GM21529 (cell line): Measurements from ENCODE around the gene LRP1B.

Experiments
- ATAC-seq: cut with Tn5 transposase; IDR thresholded peaks from one replicate; pipeline ENCODE4 v1.9.1; 2021; ENCODE audit not compliant: unreplicated experiment

Gene LRP1B

GRCh38 chr2:141362311-141362710 is 768.5 kb downstream of the LRP1B start:
- no peak for ATAC-seq

- ATAC-seq: no peak
Measured at GRCh38 chr2:141348481-141348880, 782.3 kb downstream of the LRP1B start.

- no peak for ATAC-seq
Measured at GRCh38 chr2:141341444-141341843, 789.4 kb downstream of the LRP1B start.

GRCh38 chr2:141331127-141331526 is 799.7 kb downstream of the LRP1B start:
- ATAC-seq: no peak

GRCh38 chr2:141329964-141330363 is 800.9 kb downstream of the LRP1B start:
- no peak for ATAC-seq

- ATAC-seq: no peak
Measured at GRCh38 chr2:141323571-141323970, 807.2 kb downstream of the LRP1B start.

- no peak for ATAC-seq
Measured at GRCh38 chr2:141317986-141318385, 812.8 kb downstream of the LRP1B start.

- ATAC-seq: no peak
Measured at GRCh38 chr2:141316606-141317005, 814.2 kb downstream of the LRP1B start.

GRCh38 chr2:141316103-141316502 is 814.7 kb downstream of the LRP1B start:
- ATAC-seq: no peak

GRCh38 chr2:141313972-141314371 is 816.8 kb downstream of the LRP1B start:
- ATAC-seq: no peak

GRCh38 chr2:141311430-141311829 is 819.4 kb downstream of the LRP1B start:
- ATAC-seq: no peak

- no peak for ATAC-seq
Measured at GRCh38 chr2:141306368-141306767, 824.4 kb downstream of the LRP1B start.

GRCh38 chr2:141301551-141301950 is 829.3 kb downstream of the LRP1B start:
- ATAC-seq: no peak

GRCh38 chr2:141280037-141280436 is 850.8 kb downstream of the LRP1B start:
- no peak for ATAC-seq

- ATAC-seq: no peak
Measured at GRCh38 chr2:141271346-141271745, 859.5 kb downstream of the LRP1B start.

- no peak for ATAC-seq
Measured at GRCh38 chr2:141264848-141265247, 866.0 kb downstream of the LRP1B start.

- no peak for ATAC-seq
Measured at GRCh38 chr2:141260911-141261310, 869.9 kb downstream of the LRP1B start.

- ATAC-seq: no peak
Measured at GRCh38 chr2:141259683-141260082, 871.1 kb downstream of the LRP1B start.

GRCh38 chr2:141242008-141242407 is 888.8 kb downstream of the LRP1B start:
- ATAC-seq: no peak

- no peak for ATAC-seq
Measured at GRCh38 chr2:141226560-141226959, 904.3 kb downstream of the LRP1B start.

GRCh38 chr2:141207036-141207385 is 923.8 kb downstream of the LRP1B start:
- no peak for ATAC-seq

- ATAC-seq: no peak
Measured at GRCh38 chr2:141201016-141201565, 929.7 kb downstream of the LRP1B start.

GRCh38 chr2:141200191-141200590 is 930.6 kb downstream of the LRP1B start:
- no peak for ATAC-seq

GRCh38 chr2:141199711-141200110 is 931.1 kb downstream of the LRP1B start:
- ATAC-seq: no peak
